ENCODE results near the gene CARMIL3.

GRCh38 chr14:24059841-24060388, 8.1 kb downstream of the CARMIL3 start:
- TF ChIP-seq, protein P1, sequence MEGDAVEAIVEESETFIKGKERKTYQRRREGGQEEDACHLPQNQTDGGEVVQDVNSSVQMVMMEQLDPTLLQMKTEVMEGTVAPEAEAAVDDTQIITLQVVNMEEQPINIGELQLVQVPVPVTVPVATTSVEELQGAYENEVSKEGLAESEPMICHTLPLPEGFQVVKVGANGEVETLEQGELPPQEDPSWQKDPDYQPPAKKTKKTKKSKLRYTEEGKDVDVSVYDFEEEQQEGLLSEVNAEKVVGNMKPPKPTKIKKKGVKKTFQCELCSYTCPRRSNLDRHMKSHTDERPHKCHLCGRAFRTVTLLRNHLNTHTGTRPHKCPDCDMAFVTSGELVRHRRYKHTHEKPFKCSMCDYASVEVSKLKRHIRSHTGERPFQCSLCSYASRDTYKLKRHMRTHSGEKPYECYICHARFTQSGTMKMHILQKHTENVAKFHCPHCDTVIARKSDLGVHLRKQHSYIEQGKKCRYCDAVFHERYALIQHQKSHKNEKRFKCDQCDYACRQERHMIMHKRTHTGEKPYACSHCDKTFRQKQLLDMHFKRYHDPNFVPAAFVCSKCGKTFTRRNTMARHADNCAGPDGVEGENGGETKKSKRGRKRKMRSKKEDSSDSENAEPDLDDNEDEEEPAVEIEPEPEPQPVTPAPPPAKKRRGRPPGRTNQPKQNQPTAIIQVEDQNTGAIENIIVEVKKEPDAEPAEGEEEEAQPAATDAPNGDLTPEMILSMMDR (conservative IDR thresholded peaks at IDR 0.05; ENCODE audit: low read depth, low read length), result no peak
- TF ChIP-seq EZH2phosphoT487 (IDR thresholded peaks at IDR 0.05; ENCODE audit: borderline replicate concordance, low read length) (no peak), EZH2 (IDR thresholded peaks at IDR 0.05; ENCODE audit: low read length, unreplicated experiment) (no peak)
